ENCODE results near the gene ARL15. TPM values are rescaled to one million over a fixed set of nuclear protein-coding genes. Genes with fewer than 3 reads are reported as not detected.

Gene ARL15
- total RNA-seq, 1 experiment from 2014 or later, result 18.3 TPM

- TF ChIP-seq, protein P1, sequence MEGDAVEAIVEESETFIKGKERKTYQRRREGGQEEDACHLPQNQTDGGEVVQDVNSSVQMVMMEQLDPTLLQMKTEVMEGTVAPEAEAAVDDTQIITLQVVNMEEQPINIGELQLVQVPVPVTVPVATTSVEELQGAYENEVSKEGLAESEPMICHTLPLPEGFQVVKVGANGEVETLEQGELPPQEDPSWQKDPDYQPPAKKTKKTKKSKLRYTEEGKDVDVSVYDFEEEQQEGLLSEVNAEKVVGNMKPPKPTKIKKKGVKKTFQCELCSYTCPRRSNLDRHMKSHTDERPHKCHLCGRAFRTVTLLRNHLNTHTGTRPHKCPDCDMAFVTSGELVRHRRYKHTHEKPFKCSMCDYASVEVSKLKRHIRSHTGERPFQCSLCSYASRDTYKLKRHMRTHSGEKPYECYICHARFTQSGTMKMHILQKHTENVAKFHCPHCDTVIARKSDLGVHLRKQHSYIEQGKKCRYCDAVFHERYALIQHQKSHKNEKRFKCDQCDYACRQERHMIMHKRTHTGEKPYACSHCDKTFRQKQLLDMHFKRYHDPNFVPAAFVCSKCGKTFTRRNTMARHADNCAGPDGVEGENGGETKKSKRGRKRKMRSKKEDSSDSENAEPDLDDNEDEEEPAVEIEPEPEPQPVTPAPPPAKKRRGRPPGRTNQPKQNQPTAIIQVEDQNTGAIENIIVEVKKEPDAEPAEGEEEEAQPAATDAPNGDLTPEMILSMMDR (conservative IDR thresholded peaks at IDR 0.05; ENCODE audit: low read depth, low read length), result no peak
- TF ChIP-seq EZH2 (IDR thresholded peaks at IDR 0.05; ENCODE audit: borderline replicate concordance, low read depth, low read length, poor library complexity, severe bottlenecking), result no peak
- H3K4me1 ChIP-seq (ENCODE audit: insufficient read depth, low read length, poor library complexity, severe bottlenecking), result no peaks in the 10 kb centered on the region
- no peaks in the 10 kb centered on the region for H3K27me3 ChIP-seq (replicated peaks; ENCODE audit: insufficient read depth, low read depth, low read length, poor library complexity)
- no peaks in the 10 kb centered on the region for H3K36me3 ChIP-seq (ENCODE audit: insufficient read depth, low read length, poor library complexity, severe bottlenecking)
- POLR2A ChIA-PET (ENCODE audit: low non-redundant PET), result no interaction called here
- no peak for DNase-seq (ENCODE audit: low spot score)
- intact Hi-C loops (cut with micrococcal nuclease; ENCODE audit: unreplicated experiment), result no loop called here
- H3K4me3 ChIP-seq (ENCODE audit: low read depth, low read length, poor library complexity, severe bottlenecking), result no peak overlapping the region
- no peaks in the 10 kb centered on the region for H3K9me3 ChIP-seq (ENCODE audit: low read depth, low read length, poor library complexity, severe bottlenecking)
- BruUV-seq (replicated peaks), result no TSS peak
- H3K27ac ChIP-seq (ENCODE audit: low read depth, low read length, poor library complexity, severe bottlenecking), result no peak overlapping the region
- CTCF ChIA-PET, result no interaction called here
Measured at GRCh38 chr5:53895091-53895683, 415.2 kb downstream of the ARL15 start.

DNA sequence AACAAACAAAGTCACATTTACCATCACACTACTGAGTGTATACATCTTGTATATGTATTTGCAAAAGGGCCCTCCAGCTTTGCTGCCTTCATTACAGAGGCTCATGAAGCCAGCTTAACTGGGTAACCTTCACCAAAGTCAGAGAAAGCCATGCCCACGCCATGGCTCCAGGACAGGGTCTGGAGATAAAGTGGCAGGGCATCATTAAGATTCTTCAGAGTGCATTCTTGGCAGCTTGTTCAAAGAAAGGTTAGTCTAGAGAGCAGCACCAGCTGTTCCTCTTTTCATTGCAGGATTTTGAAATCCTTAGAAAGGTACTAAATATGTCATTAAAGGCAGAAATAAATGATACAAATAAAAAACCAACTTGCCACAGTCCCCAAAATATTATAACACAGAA lies 416.7 kb downstream of the ARL15 start:
- TF ChIP-seq EZH2 (IDR thresholded peaks at IDR 0.05; ENCODE audit: borderline replicate concordance, low read depth, low read length, poor library complexity, severe bottlenecking), result no peak
- TF ChIP-seq, protein P1 (conservative IDR thresholded peaks at IDR 0.05; ENCODE audit: low read depth, low read length), result no peak
- Histone ChIP-seq H3K4me1 (ENCODE audit: insufficient read depth, low read length, poor library complexity, severe bottlenecking) (no peaks in the 10 kb centered on the region), H3K27me3 (replicated peaks; ENCODE audit: insufficient read depth, low read depth, low read length, poor library complexity) (no peaks in the 10 kb centered on the region), H3K36me3 (ENCODE audit: insufficient read depth, low read length, poor library complexity, severe bottlenecking) (no peaks in the 10 kb centered on the region), H3K27ac (ENCODE audit: low read depth, low read length, poor library complexity, severe bottlenecking) (no peak overlapping the region), H3K9me3 (ENCODE audit: low read depth, low read length, poor library complexity, severe bottlenecking) (no peaks in the 10 kb centered on the region), H3K4me3 (ENCODE audit: low read depth, low read length, poor library complexity, severe bottlenecking) (no peak overlapping the region)
- DNase-seq (ENCODE audit: low spot score), result no peak
- POLR2A ChIA-PET (ENCODE audit: low non-redundant PET), result no interaction called here
- CTCF ChIA-PET, result no interaction called here
- no TSS peak for BruUV-seq (replicated peaks)
- intact Hi-C loops (cut with micrococcal nuclease; ENCODE audit: unreplicated experiment), result no loop called here

DNA sequence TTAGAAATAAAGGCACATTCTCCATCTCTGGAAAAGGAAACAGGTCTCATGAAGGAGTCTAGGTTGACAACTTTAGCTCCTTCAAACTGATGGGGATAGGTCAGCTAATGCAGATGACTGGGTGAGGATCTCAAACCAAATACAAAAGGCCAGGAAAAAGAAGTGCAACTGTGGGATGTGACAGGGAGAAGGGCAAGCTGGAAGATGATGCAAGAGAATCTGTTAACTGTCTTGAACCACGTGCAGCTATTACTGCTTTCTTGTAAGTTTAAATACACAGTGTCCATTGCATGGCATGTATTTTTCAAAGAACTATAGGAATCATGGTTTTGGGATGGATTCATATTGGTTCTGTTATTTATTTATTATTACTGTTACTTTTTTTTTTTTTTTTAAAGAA lies 418.1 kb downstream of the ARL15 start:
- CTCF ChIA-PET, result no interaction called here

More for the DNA sequence above, 418.1 kb downstream of the ARL15 start:
- Histone ChIP-seq H3K27me3 (replicated peaks; ENCODE audit: insufficient read depth, low read depth, low read length, poor library complexity) (no peaks in the 10 kb centered on the region), H3K36me3 (ENCODE audit: insufficient read depth, low read length, poor library complexity, severe bottlenecking) (no peaks in the 10 kb centered on the region), H3K4me3 (ENCODE audit: low read depth, low read length, poor library complexity, severe bottlenecking) (no peak overlapping the region), H3K27ac (ENCODE audit: low read depth, low read length, poor library complexity, severe bottlenecking) (no peak overlapping the region), H3K9me3 (ENCODE audit: low read depth, low read length, poor library complexity, severe bottlenecking) (no peaks in the 10 kb centered on the region), H3K4me1 (ENCODE audit: insufficient read depth, low read length, poor library complexity, severe bottlenecking) (no peaks in the 10 kb centered on the region)
- POLR2A ChIA-PET (ENCODE audit: low non-redundant PET), result no interaction called here
- TF ChIP-seq, protein P1 (conservative IDR thresholded peaks at IDR 0.05; ENCODE audit: low read depth, low read length), result no peak
- TF ChIP-seq EZH2 (IDR thresholded peaks at IDR 0.05; ENCODE audit: borderline replicate concordance, low read depth, low read length, poor library complexity, severe bottlenecking), result no peak
- no peak for DNase-seq (ENCODE audit: low spot score)
- BruUV-seq (replicated peaks), result no TSS peak
- intact Hi-C loops (cut with micrococcal nuclease; ENCODE audit: unreplicated experiment), result no loop called here
